Activated gamma-delta T cell treated with anti-CD3 and anti-CD28 coated beads, Interleukin-2, amount 50 U/mL, for 16 hours (primary cell): Measurements from ENCODE around the gene ABITRAM.
"Not testable (repeated sequence)": the region's sequence is repeated elsewhere in the genome, so short reads cannot be mapped to it uniquely, and the experiment has no call there.

ENCODE experiments used
- DNase-seq: peaks from one replicate; pipeline ENCODE4 v3.0.0-alpha.2; 2020; ENCODE audit warnings: low read depth

The ABITRAM gene, protein sequence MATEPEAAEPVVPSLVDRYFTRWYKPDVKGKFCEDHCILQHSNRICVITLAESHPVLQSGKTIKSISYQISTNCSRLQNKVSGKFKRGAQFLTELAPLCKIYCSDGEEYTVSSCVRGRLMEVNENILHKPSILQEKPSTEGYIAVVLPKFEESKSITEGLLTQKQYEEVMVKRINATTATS

GRCh38 chr9:108934323-108934893 lies at the start of gene ABITRAM:
TSS of gene ABITRAM (plus strand) at chr9:108934400. CDS start at chr9:108934487, 87 bp downstream.
- peak; percentile 62 for DNase-seq

GRCh38 chr9:108884701-108885100 lies 49.5 kb upstream of the ABITRAM start:
- DNase-seq, result no peak

- DNase-seq, result no peak
These were observed 48.4 kb upstream of the ABITRAM start for GRCh38 chr9:108885643-108886348.

DNA sequence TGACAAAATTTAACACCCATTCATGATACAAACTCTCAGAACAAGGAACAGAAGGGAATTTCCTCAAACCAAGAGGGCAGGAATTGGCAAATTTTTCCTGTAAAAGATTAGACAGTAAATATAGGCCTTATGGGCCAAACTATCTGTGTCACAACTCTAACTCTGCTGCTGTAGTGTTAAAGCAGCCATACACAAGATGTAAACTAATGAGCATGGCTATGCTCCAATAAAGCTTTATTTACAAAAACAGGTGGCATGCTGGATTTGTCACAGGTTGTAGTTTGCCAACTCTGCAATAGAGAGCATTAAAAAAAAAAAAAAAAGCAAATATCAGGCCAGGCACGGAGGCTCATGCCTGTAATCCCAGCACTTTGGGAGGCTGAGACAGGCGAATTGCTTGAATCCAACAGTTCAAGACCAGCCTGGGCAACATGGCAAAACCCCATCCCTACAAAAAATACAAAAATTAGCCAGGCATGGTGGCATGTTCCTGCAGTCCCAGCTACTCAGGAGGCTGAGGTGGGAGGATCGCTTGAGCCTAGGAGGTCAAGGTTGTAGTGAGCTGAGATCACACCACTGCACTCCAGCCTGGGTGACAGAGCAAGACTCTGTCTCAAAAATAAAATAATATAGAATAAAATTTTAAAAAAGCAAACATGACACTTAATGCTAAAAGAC lies 47.5 kb upstream of the ABITRAM start:
- DNase-seq, result not testable (repeated sequence)

DNA sequence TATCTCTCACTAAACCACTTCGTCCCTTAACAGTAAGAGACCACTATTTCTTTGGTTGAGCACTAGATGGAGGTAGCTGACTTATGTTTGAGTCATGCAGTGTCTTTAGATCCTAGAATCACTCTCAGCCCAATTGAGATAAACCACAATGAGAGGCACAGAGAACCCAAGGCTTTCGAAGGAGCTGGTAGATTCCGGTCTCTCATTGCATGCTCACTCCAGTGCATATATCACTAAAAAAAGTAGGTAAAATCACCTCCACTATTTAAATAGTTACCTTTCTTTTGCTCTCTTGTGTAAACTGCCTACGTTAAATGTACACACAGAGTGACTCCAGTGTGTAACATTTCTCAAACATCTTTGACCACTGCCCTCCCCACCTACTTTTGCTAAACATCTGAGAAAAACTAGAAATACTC lies 44.5 kb upstream of the ABITRAM start:
- DNase-seq, result no peak

GRCh38 chr9:108894225-108894997 lies 39.8 kb upstream of the ABITRAM start:
- DNase-seq, result no peak

DNA sequence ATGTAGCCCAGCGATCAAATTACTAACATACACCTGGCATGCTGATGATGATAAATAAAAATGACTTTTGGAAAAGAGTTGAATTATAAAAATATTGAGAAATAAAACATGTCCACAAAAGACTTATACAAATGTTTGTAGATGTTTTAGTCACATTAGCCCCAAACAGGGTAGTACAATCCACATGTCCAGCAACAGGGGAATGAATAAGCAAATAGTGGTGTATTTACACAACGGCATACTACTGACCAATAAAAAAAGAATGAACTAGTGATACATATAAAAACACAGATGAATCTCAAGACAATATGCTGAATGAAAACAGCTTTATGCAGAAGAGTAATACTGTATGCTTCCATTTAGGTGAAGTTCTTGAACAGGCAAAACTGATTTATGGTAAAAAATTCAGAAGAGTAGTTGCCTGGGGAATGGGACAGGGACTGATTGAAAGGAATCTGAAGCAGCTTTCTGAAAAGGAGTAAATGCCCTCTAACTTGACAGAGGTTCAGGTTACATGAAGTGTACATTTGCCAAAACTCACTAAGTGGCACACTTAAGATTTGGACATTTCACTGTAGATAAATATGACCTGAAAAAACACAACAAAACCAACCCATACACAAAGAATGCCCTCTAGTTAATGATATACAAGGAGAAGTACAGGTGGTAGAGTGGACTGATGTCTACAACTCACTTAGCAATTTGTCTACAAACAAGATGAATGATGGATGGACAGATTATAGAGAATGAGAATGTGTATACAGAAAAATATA lies 36.7 kb upstream of the ABITRAM start:
- DNase-seq, result no peak

GRCh38 chr9:108899023-108899695 lies 35.0 kb upstream of the ABITRAM start:
- not testable (repeated sequence) for DNase-seq

DNA sequence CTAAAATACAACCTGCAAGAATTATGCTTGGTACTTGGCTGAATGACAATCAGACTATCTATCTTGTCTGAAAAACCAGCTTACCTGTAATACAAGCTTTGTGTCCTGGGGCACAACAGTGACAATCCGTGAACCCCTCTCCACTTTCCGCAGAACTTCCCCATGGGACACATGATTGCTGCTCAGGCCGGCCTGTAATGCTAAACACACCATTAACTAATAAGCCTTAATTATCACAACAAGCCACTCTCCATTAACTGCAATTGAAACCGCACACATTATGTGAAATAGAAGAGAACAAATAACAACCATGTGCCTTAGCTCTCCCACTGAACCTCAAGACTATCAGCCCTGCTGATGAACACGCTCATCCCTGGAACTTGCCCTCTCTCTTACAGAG lies 34.0 kb upstream of the ABITRAM start:
- DNase-seq, result no peak

- no peak for DNase-seq
These were observed 30.6 kb upstream of the ABITRAM start for GRCh38 chr9:108903420-108904103.

DNA sequence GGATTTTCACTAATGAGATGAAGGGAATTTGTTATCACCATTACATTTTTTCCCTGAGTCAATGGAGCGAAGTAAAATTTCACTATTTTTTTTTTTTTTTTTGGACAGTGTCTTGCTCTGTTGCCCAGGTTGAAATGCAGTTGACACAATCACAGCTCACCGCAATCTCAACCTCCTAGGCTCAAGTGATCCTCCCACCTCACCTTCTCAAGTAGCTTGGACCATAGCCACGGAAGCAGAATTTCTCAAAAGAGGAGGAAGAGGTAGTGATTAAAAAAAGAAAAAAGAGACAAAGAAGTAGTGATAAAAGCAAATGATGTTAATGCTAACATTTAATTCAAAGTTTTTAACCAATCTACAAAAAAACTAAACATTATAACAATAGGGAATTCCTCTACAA lies 30.0 kb upstream of the ABITRAM start:
- no peak for DNase-seq

DNA sequence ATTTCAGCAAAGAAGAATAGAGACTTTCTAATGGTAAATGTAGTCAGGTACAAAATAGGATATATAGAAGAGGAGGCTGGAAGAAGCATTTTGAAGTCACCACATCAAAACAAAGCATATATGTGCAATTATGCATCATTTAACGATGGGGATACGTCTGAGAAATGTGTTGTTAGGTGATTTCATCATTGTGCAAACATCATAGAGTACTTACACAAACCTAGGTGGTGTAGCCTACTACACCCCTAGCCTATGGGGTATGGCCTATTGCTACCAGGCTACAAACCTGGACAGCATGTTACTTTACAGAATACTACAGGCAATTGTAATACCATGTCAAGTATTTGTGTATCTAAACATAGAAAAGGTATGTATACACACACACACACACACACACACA lies 28.7 kb upstream of the ABITRAM start:
- no peak for DNase-seq

DNA sequence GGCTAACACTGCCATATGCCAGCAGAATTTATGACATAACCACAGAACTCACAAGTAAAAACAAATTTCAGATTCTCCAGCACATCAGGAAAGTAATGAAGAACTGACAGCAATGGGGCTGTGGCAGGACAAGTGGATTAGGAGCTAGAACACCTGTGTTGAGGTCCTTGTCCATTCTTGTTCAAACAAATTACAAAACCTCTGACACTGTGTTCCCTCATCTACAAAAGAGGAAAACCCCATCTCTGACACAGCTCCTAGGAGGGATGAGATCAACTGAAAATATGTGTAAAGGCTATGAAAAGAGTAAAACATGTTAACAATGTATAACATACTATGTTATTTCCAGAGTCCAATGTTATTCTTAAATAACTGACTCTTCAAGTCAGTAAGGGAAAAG lies 23.8 kb upstream of the ABITRAM start:
- no peak for DNase-seq

DNA sequence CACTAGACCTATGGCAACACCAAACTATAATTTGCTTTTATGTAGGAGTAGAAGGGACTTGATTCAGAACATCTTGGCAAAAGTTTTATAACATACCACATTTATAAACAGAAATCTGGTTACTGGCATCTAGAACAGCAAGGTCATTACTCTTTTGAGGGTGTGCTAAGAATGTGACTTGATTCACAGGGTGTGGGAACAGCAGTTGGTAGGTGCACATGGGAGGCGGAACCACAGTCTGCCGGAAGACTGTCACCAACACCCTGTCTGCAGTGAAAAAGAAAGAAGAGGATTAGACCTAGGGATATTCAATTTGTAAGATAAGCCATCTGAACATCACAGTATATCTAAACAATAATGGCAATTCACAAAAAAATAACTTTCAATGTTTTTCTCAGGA lies 23.3 kb upstream of the ABITRAM start:
- DNase-seq, result no peak

DNA sequence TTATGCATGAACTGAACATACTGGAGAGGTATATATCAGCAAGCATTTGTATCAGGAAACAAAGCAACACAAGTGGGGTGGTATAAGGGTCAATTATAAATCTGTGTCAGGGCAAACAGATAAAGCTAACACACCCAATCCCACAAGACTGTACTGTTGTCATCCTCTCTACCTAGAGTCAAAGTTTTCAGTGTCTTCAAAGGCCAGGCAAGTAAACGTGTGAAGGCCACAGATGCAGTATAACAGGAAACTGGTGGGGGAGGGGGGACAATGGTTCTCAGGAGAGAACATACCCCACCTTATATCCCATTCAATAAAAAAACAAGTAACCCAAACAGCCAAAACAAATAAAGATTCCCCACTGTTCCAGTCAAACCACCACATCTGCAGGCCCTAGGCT lies 22.4 kb upstream of the ABITRAM start:
- DNase-seq, result no peak

- no peak for DNase-seq
These were observed 20.8 kb upstream of the ABITRAM start for GRCh38 chr9:108913391-108913790.

DNA sequence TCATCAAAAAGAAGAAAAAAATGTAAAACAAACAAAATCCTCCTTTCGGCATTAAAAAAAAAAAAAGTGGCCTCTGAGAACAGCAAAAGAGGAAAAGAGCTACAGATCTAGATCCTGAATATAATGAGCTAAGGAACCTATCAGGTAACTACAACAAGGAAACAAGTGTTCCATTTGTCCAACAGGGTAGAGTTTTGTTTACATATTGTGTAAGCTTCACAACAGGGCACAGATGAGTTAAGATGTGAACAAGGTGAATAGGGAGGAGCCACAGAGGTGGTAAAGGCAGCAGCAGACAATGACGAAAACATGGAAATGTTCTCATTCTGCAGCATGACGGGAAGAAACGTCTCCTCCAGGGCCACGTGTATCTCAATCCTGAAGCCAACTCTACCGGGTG lies 14.7 kb upstream of the ABITRAM start:
- DNase-seq, result no peak

DNA sequence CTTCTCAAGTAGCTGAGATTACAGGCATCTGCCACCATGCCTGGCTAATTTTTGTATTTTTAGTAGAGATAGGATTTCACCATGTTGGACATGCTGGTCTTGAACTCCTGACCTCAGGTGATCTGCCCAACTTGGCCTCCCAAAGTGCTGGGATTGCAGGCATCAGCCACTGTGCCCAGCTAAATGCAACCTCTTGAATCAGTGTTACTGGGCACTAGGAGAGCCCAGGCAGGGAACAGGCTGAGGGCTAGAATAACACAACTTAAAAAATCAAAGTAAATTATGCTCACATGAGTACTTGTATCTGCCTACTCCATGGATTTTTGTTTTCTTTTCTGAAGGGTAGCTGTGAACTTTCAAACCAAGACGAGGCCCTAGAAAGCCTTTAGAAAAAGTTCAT lies 13.8 kb upstream of the ABITRAM start:
- not testable (repeated sequence) for DNase-seq

DNA sequence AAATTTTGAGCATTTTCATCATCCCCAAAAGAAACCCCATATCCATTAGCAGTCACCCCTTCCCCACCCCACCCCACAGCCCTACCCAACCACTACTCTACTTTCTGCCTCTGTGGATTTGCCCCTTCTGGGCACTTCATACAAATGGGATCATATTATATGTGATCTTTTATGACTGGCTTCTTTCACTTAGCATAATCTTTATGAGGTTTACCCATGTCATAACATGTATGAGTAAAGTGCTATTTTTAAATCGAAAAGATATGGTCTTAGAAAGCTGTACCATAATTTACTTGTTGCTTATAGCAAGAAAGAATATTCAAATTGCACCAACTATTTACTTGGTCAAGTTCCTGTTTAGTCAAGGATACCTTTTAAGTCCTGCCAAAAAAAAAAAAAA lies 13.0 kb upstream of the ABITRAM start:
- no peak for DNase-seq

DNA sequence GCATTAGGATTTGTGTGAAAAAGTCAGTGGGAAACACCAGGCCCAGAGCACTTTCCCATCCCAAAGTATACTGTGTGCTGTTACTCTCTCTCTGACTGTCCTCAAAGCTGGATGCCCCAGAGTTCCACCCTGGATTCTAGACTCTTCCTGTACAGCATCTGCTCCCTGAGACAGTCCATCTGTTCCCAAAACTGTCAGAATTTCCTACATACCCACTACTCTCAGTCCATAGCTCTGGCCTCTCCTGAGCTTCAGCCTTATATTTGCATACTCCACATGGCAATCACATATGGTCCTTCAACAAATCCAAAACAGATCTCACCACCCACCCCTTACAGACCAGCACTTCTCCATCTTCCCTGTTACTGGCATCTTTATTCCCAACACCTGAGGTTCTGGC lies 9.7 kb upstream of the ABITRAM start:
- no peak for DNase-seq
